Measurements from ENCODE around the gene DHRS12. TPM values are rescaled to one million over a fixed set of nuclear protein-coding genes. Genes with fewer than 3 reads are reported as not detected.

DHRS12 gene
- total RNA-seq, 1 donor from 2014 or later: 12.5 TPM

DNA sequence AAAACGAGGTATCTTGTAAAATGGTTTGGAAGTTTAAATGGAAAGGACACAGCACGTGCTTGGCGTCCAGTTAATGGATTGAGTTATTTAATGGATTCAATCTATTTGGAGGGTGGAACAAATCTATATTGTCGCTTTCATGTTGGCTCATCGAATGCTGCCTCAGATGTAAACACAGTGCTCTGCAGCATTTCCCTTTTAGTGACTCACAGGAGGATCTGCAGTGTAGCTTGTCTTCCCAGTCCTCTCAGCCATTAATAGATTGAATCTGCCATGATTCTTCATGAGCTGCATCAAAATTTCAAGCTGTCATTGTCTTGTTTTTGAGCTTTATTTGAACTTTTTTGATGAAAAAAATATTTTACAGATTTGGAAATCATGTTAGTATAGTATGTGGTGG is 44.7 kb downstream of the DHRS12 start:
- Histone ChIP-seq H3K9me3 (no peaks in the 10 kb centered on the region), H3K4me3 (no peak overlapping the region), H3K27me3 (no peaks in the 10 kb centered on the region), H3K4me1 (peaks cover 5% of the 10 kb centered on the region), H3K36me3 (peaks cover 0 to 44% of the 10 kb centered on the region in 2 donors), H3K27ac (no peak overlapping the region)
- no peak for DNase-seq (ENCODE audit: extremely low spot score in 2 of 2)
- TF ChIP-seq, protein P1, sequence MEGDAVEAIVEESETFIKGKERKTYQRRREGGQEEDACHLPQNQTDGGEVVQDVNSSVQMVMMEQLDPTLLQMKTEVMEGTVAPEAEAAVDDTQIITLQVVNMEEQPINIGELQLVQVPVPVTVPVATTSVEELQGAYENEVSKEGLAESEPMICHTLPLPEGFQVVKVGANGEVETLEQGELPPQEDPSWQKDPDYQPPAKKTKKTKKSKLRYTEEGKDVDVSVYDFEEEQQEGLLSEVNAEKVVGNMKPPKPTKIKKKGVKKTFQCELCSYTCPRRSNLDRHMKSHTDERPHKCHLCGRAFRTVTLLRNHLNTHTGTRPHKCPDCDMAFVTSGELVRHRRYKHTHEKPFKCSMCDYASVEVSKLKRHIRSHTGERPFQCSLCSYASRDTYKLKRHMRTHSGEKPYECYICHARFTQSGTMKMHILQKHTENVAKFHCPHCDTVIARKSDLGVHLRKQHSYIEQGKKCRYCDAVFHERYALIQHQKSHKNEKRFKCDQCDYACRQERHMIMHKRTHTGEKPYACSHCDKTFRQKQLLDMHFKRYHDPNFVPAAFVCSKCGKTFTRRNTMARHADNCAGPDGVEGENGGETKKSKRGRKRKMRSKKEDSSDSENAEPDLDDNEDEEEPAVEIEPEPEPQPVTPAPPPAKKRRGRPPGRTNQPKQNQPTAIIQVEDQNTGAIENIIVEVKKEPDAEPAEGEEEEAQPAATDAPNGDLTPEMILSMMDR (IDR thresholded peaks at IDR 0.05): no peak
- no peak for TF ChIP-seq POLR2AphosphoS5 (IDR thresholded peaks at IDR 0.05; ENCODE audit: insufficient read depth in 1 of 2, low read depth in 1 of 2)
- TF ChIP-seq POLR2A (IDR thresholded peaks at IDR 0.05): no peak
- intact Hi-C loops (cut with DNase I): no loop called here

DNA sequence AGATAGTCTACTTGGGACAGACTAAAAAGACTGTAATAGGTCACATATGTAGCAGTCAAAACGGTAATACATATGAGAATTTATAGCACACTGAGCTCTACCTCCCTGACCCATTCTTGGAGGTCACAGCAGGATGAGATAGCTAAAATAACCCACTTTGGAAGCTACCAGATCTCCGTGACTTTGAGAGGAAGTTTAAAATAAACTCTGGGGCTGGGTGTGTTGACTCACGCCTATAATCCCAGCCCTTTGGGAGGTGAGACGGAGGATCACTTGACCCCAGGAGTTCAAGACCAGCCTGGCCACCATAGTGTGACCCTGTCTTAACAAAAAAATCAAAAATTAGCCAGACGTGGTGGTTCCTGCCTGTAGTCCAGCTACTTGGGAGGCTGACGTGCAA is 45.3 kb downstream of the DHRS12 start:
- DNase-seq (ENCODE audit: extremely low spot score in 2 of 2): no peak
- Histone ChIP-seq H3K9me3 (no peaks in the 10 kb centered on the region), H3K4me1 (no peaks in the 10 kb centered on the region), H3K27me3 (no peaks in the 10 kb centered on the region), H3K4me3 (no peak overlapping the region), H3K27ac (no peak overlapping the region), H3K36me3 (peaks cover 0 to 44% of the 10 kb centered on the region in 2 donors)
- TF ChIP-seq, protein P1 (IDR thresholded peaks at IDR 0.05): no peak
- TF ChIP-seq POLR2AphosphoS5 (IDR thresholded peaks at IDR 0.05; ENCODE audit: insufficient read depth in 1 of 2, low read depth in 1 of 2) (no peak), POLR2A (IDR thresholded peaks at IDR 0.05) (no peak)
- intact Hi-C loops (cut with DNase I): no loop called here

DNA sequence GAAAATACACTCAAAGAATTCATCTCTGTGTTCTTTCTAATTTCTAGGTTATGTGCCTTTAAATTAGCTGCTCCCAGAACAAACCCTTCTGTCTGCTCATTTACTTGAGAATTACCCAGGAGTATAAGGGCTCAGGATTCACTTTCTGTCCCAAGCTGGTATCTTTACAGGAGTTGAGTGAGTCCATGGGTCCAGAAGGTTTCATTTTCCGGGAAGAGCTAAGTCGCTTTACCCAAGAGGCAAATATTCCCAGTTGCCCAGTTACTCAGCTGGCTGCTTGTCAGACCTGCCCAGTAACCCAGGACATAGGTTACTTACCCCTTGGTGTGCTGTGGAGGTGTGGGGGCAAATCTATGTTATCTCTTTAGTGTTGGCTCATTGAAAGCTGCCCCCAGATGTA is 47.3 kb downstream of the DHRS12 start:
- H3K27ac ChIP-seq: no peak overlapping the region
- no peaks in the 10 kb centered on the region for H3K4me1 ChIP-seq
- H3K36me3 ChIP-seq: peaks cover 0 to 54% of the 10 kb centered on the region in 2 donors
- no peaks in the 10 kb centered on the region for H3K9me3 ChIP-seq
- peak in 1 of 2 donors; percentile 16 for DNase-seq (ENCODE audit: extremely low spot score in 2 of 2)
- intact Hi-C loops (cut with DNase I): no loop called here
- H3K27me3 ChIP-seq: no peaks in the 10 kb centered on the region
- no peak for TF ChIP-seq POLR2AphosphoS5 (IDR thresholded peaks at IDR 0.05; ENCODE audit: insufficient read depth in 1 of 2, low read depth in 1 of 2)
- TF ChIP-seq, protein P1 (IDR thresholded peaks at IDR 0.05): no peak
- H3K4me3 ChIP-seq: no peak overlapping the region

DNA sequence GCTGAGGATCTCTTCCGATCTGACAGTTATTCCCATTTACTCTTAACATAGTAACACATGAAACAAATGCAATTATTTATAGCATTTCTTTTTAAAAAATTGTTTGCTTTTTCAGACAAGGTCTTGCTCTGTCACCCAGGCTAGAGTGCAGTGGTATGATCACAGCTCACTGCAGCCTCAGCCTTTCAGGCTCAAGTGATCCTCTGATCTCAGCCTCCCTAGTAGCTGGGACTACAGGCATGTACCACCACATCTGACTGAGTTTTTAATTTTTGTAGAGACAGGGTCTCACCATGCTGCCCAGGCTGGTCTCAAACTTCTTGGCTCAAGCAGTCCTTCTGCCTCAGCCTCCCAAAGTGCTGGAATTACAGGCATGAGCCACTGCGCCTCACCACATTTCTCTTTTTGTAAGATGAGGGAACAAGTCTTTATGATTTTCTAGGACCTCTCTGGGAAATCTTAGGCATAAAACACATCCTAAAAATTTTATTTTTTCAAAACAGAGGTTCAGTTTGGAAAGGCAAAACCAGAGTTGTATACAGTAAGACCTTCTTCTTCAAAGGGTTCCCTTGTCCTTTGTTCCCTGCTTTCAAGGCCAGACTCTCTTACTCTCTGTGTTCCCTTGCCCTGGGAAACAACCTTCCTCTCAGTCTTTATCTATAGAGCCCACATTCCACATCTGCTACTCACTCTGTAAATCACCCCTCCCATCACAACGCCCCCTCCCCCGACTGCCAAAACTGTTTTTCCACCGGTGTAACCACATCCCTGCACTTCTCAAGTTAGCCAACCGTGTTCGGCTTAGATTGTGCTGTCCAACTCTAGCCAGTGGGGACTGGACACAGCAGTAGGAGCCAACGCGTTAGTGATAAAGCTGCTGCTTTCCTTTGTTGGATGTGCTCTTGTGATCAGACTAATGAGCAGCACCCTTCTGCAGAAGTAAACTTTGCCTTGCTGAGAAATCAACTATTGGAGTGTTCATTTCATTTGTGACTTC is 56.2 kb downstream of the DHRS12 start:
- H3K36me3 ChIP-seq: peaks cover 0 to 31% of the 10 kb centered on the region in 2 donors
- peaks cover 7% of the 10 kb centered on the region for H3K9me3 ChIP-seq
- H3K27me3 ChIP-seq: no peaks in the 10 kb centered on the region
- intact Hi-C loops (cut with DNase I): no loop called here
- H3K27ac ChIP-seq: no peak overlapping the region
- DNase-seq (ENCODE audit: extremely low spot score in 2 of 2): peak in 1 of 2 donors; percentile 49
- H3K4me1 ChIP-seq: no peaks in the 10 kb centered on the region
- TF ChIP-seq, protein P1 (IDR thresholded peaks at IDR 0.05): no peak
- TF ChIP-seq POLR2A (IDR thresholded peaks at IDR 0.05): no peak
- TF ChIP-seq POLR2AphosphoS5 (IDR thresholded peaks at IDR 0.05; ENCODE audit: insufficient read depth in 1 of 2, low read depth in 1 of 2): no peak
- no peak overlapping the region for H3K4me3 ChIP-seq

DNA sequence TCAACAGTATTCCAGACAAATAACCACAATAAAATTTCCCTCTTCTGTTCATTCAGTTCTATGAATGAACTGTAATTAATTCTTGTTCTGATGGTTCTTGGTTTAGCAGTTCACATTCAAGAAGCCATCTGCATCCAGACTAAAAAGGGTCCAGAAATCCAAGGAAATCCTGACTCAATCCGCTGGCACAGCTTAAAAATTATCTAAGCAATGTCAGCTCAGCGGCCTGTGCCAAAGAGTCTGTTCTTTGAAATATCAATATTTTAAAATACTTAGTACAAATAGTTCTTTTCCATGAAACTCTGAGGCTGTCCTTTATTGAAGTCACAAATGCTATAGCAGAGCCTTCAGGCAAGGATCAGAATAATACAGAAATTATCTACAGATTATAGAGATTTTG is 57.2 kb downstream of the DHRS12 start:
- peaks cover 3% of the 10 kb centered on the region for H3K4me1 ChIP-seq
- DNase-seq (ENCODE audit: extremely low spot score in 2 of 2): no peak
- H3K9me3 ChIP-seq: peaks cover 7% of the 10 kb centered on the region
- TF ChIP-seq, protein P1 (IDR thresholded peaks at IDR 0.05): no peak
- TF ChIP-seq POLR2AphosphoS5 (IDR thresholded peaks at IDR 0.05; ENCODE audit: insufficient read depth in 1 of 2, low read depth in 1 of 2): no peak
- no peak for TF ChIP-seq POLR2A (IDR thresholded peaks at IDR 0.05)
- H3K4me3 ChIP-seq: no peak overlapping the region
- intact Hi-C loops (cut with DNase I): no loop called here
- H3K27ac ChIP-seq: no peak overlapping the region
- no peaks in the 10 kb centered on the region for H3K27me3 ChIP-seq
- peaks cover 0 to 22% of the 10 kb centered on the region in 2 donors for H3K36me3 ChIP-seq

Measured in vagina (tissue), 2 donors.